Liver (tissue), 9 donors: ENCODE data around the gene FAAP100. TPM values are rescaled to one million over a fixed set of nuclear protein-coding genes. Genes with fewer than 3 reads are reported as not detected.

ENCODE experiments used
- DNase-seq: peaks from one replicate; pipeline ENCODE4 v3.0.0-alpha.2; 2017; ENCODE audit warnings: low spot score
- H3K27ac ChIP-seq, 2 donors: one replicate each; pipeline ENCODE4 v1.7.0; 2013; ENCODE audit warnings: inconsistent platforms in 2 of 2, low read length in 2 of 2, control low read depth in 1 of 2, low read depth in 1 of 2, mild to moderate bottlenecking in 1 of 2
- H3K27me3 ChIP-seq, 4 donors: one replicate each; pipeline versions ENCODE4 v1.6.1 to v1.7.0; 2013; ENCODE audit warnings: low read length in 3 of 4, inconsistent platforms in 1 of 4, mild to moderate bottlenecking in 1 of 4, moderate library complexity in 1 of 4; ENCODE audit not compliant: control insufficient read depth in 4 of 4, insufficient read depth in 4 of 4
- H3K36me3 ChIP-seq, 4 donors: one replicate each; pipeline versions ENCODE4 v1.6.1 to v1.7.0; 2013; ENCODE audit warnings: low read length in 3 of 4, mild to moderate bottlenecking in 3 of 4, low read depth in 1 of 4, moderate library complexity in 1 of 4; ENCODE audit not compliant: control insufficient read depth in 4 of 4, insufficient read depth in 3 of 4
- H3K4me1 ChIP-seq, 4 donors: one replicate each; pipeline versions ENCODE4 v1.6.1 to v1.7.0; 2013; ENCODE audit warnings: low read length in 3 of 4, mild to moderate bottlenecking in 3 of 4, moderate library complexity in 1 of 4; ENCODE audit not compliant: control insufficient read depth in 4 of 4, insufficient read depth in 4 of 4
- H3K4me3 ChIP-seq, 3 donors: one replicate each; pipeline versions ENCODE4 v1.6.1 to v1.7.0; 2013; ENCODE audit warnings: low read length in 3 of 3, control low read depth in 1 of 3, low read depth in 1 of 3, mild to moderate bottlenecking in 1 of 3
- H3K9ac ChIP-seq, 2 donors: one replicate each; pipeline ENCODE4 v1.7.0; 2013; ENCODE audit warnings: low read length in 2 of 2, mild to moderate bottlenecking in 2 of 2, moderate library complexity in 2 of 2, control low read depth in 1 of 2, low read depth in 1 of 2
- H3K9me3 ChIP-seq, 4 donors: one replicate each; pipeline versions ENCODE4 v1.6.1 to v1.7.0; 2013; ENCODE audit warnings: low read length in 3 of 4; ENCODE audit not compliant: control insufficient read depth in 4 of 4
- ATF3 ChIP-seq: IDR thresholded peaks from 2 replicates; pipeline ENCODE4 v1.6.1; 2016; ENCODE audit warnings: antibody characterized with exemption
- CTCF ChIP-seq: fragments of 150-350 bp; IDR thresholded peaks from 2 replicates; pipeline ENCODE4 v1.5.1; 2017; ENCODE audit warnings: improper control_type of control experiment, low read depth, low read length; ENCODE audit not compliant: missing input control
- EGR1 ChIP-seq, 2 donors: IDR thresholded peaks; 2 replicates each; pipeline ENCODE4 v1.6.1; 2016 to 2018; ENCODE audit warnings: antibody characterized with exemption in 2 of 2, low read depth in 2 of 2
- FOXA1 ChIP-seq: IDR thresholded peaks from 2 replicates; pipeline ENCODE4 v1.6.1; 2016; ENCODE audit warnings: antibody characterized with exemption
- FOXA2 ChIP-seq: IDR thresholded peaks from 2 replicates; pipeline ENCODE4 v1.6.1; 2016; ENCODE audit warnings: antibody characterized with exemption
- GABPA ChIP-seq, 2 donors: IDR thresholded peaks in 1 of 2; conservative IDR thresholded peaks in 1 of 2; 2 replicates each; pipeline ENCODE4 v1.6.1; 2016; ENCODE audit warnings: antibody characterized with exemption in 2 of 2, mild to moderate bottlenecking in 1 of 2, moderate library complexity in 1 of 2
- HNF4A ChIP-seq, 2 donors: conservative IDR thresholded peaks; 2 replicates each; pipeline ENCODE4 v1.6.1; 2016; ENCODE audit warnings: antibody characterized with exemption in 2 of 2, mild to moderate bottlenecking in 2 of 2
- HNF4G ChIP-seq: IDR thresholded peaks from 2 replicates; pipeline ENCODE4 v1.6.1; 2016; ENCODE audit warnings: antibody characterized with exemption
- JUND ChIP-seq, 2 donors: IDR thresholded peaks; 2 replicates each; pipeline ENCODE4 v1.6.1; 2016; ENCODE audit warnings: antibody characterized with exemption in 2 of 2
- MAX ChIP-seq: IDR thresholded peaks from 2 replicates; pipeline ENCODE4 v1.6.1; 2016; ENCODE audit warnings: antibody characterized with exemption
- NR2F2 ChIP-seq: IDR thresholded peaks from 2 replicates; pipeline ENCODE4 v1.6.1; 2016; ENCODE audit warnings: antibody characterized with exemption
- RAD21 ChIP-seq, 2 donors: IDR thresholded peaks; 2 replicates each; pipeline ENCODE4 v1.6.1; 2016; ENCODE audit warnings: antibody characterized with exemption in 2 of 2, mild to moderate bottlenecking in 2 of 2
- REST ChIP-seq: IDR thresholded peaks from 2 replicates; pipeline ENCODE4 v1.6.1; 2016; ENCODE audit warnings: antibody characterized with exemption, mild to moderate bottlenecking
- RXRA ChIP-seq, 2 donors: IDR thresholded peaks; 2 replicates each; pipeline ENCODE4 v1.6.1; 2017 to 2018; ENCODE audit warnings: antibody characterized with exemption in 2 of 2, mild to moderate bottlenecking in 1 of 2
- SP1 ChIP-seq: IDR thresholded peaks from 2 replicates; pipeline ENCODE4 v1.6.1; 2018; ENCODE audit warnings: antibody characterized with exemption, mild to moderate bottlenecking
- TAF1 ChIP-seq: conservative IDR thresholded peaks from 2 replicates; pipeline ENCODE4 v1.6.1; 2016; ENCODE audit warnings: antibody characterized with exemption, mild to moderate bottlenecking
- YY1 ChIP-seq: IDR thresholded peaks from 2 replicates; pipeline ENCODE4 v1.6.1; 2016; ENCODE audit warnings: antibody characterized with exemption, mild to moderate bottlenecking
- ZBTB33 ChIP-seq: IDR thresholded peaks from 2 replicates; pipeline ENCODE4 v1.6.1; 2016; ENCODE audit warnings: antibody characterized with exemption
- WGBS: extraction: QIAGEN DNeasy Blood & Tissue Kit; methylation state at CpG from one replicate; pipeline ENCODE4 v1.1.7; 2013; 5-methylcytosine and 5-hydroxymethylcytosine counted together
- polyA plus RNA-seq, 2 donors: library from polyadenylated mRNA; stranded (reverse) in 1 of 2; unstranded in 1 of 2; fragments of 200-250 nt in 1 of 2; fragments of >200 nt in 1 of 2; fragmentation: Nextera tagmentation in 1 of 2; extraction: Ambion mirVana in 1 of 2; gene quantifications; one replicate each; pipeline versions ENCODE4 v1.2.1 to v1.2.3, GENCODE V29; 2013 to 2015
- total RNA-seq, 2 donors: library from RNA; depleted of rRNA; stranded (reverse); fragments of >200 nt; gene quantifications; one replicate each; pipeline ENCODE4 v1.2.3, GENCODE V29; 2014
- donor health status: healthy.
- donor health status: healthy.
- donor health status: healthy.
- donor health status: healthy.
- donor health status: healthy.

Gene FAAP100
- total RNA-seq (10 to 100 TPM in 1 of 2 donors, 1 to 10 TPM in 1; 8.7 to 10.6 TPM), polyA plus RNA-seq (10 to 100 TPM in 1 of 2 donors, 1 to 10 TPM in 1; 8.1 to 14.7 TPM)

- Histone ChIP-seq H3K36me3 (peaks cover 0 to 24% (median 6%) of the 10 kb centered on the region in 4 donors), H3K4me1 (peaks cover 5 to 38% (median 31%) of the 10 kb centered on the region in 4 donors), H3K9me3 (no peaks in the 10 kb centered on the region), H3K4me3 (peak within 1 kb of the TSS; percentile 77 to 97 (median 94)), H3K9ac (peak within 1 kb of the TSS; percentile 17 to 38), H3K27me3 (no peaks in the 10 kb centered on the region), H3K27ac (peak within 1 kb of the TSS; percentile 85 to 86)
- peak; percentile 84 for DNase-seq
- TF ChIP-seq HNF4A (conservative IDR thresholded peaks at IDR 0.05) (no peak), HNF4G (no peak), EGR1 (IDR thresholded peaks at IDR 0.05; ENCODE audit: low read depth in 2 of 2) (peak; percentile 52 to 61), GABPA (IDR thresholded peaks at IDR 0.05 in 1 of 2, conservative IDR thresholded peaks at IDR 0.05 in 1 of 2) (peak in 1 of 2 donors; percentile 83), JUND (IDR thresholded peaks at IDR 0.05) (no peak), TAF1 (no peak), SP1 (no peak), REST (peak; percentile 14), YY1 (peak; percentile 8), ATF3 (no peak), FOXA1 (no peak), RXRA (IDR thresholded peaks at IDR 0.05) (no peak), FOXA2 (no peak), RAD21 (IDR thresholded peaks at IDR 0.05) (no peak), NR2F2 (no peak), CTCF (no peak), ZBTB33 (no peak), MAX (no peak)
- under 1% methylated on average over 85 of the region's 85 CpGs for WGBS
Measured at GRCh38 chr17:81552244-81553017, at the start of gene FAAP100. Gene FAAP100 (minus strand): TSS chr17:81552353. CDS start chr17:81552330, 23 bp downstream.
